Cardiac muscle cell (in vitro differentiated cells and primary cell): ENCODE measurements around the gene ARHGEF17. TPM values are rescaled to one million over a fixed set of nuclear protein-coding genes. Genes with fewer than 3 reads are reported as not detected.

ENCODE experiments used
- DNase-seq, 2 donors: peaks; one replicate each; pipeline versions ENCODE4 v3.0.0 to v3.0.0-alpha.2; 2010 to 2017; ENCODE audit warnings: low read depth in 1 of 2, low spot score in 1 of 2
- H3K27ac ChIP-seq: fragments of 200-600 bp; sonication (generic); 2 replicates; pipeline ENCODE4 v1.5.1; 2016
- H3K27me3 ChIP-seq: fragments of 200-600 bp; sonication (generic); 2 replicates; pipeline ENCODE4 v1.6.0; 2016; ENCODE audit warnings: control low read depth
- H3K36me3 ChIP-seq: fragments of 200-600 bp; sonication (generic); 2 replicates; pipeline ENCODE4 v1.5.1; 2016; ENCODE audit warnings: control low read depth
- H3K4me1 ChIP-seq: fragments of 200-600 bp; sonication (generic); 2 replicates; pipeline ENCODE4 v1.8.1; 2017; ENCODE audit warnings: low read depth, mild to moderate bottlenecking, mixed run types
- H3K4me3 ChIP-seq: fragments of 200-600 bp; sonication (generic); 2 replicates; pipeline ENCODE4 v1.5.1; 2016; ENCODE audit warnings: mild to moderate bottlenecking
- H3K9me3 ChIP-seq: fragments of 200-600 bp; sonication (generic); 2 replicates; pipeline ENCODE4 v1.5.1; 2017; ENCODE audit warnings: low read depth, mild to moderate bottlenecking, control low read depth
- CTCF ChIP-seq: IDR thresholded peaks from 2 replicates; pipeline ENCODE4 v1.5.1; 2012; ENCODE audit warnings: low read depth, mild to moderate bottlenecking, low read length
- polyA plus RNA-seq: library from polyadenylated mRNA; unstranded; fragments of >200 nt; fragmentation: Nextera tagmentation; extraction: Ambion mirVana; gene quantifications from 2 replicates; pipeline ENCODE4 v1.2.1, GENCODE V29; 2016
- total RNA-seq: library from RNA; depleted of rRNA; stranded (reverse); fragments of >200 nt; gene quantifications from 2 replicates; pipeline ENCODE4 v1.2.3, GENCODE V29; 2016

ARHGEF17 gene
- total and polyA plus RNA-seq, 2 experiments from 2014 or later = 26.5 to 60.3 TPM

- H3K4me1 ChIP-seq = peaks cover 7% of the 10 kb centered on the region
- H3K4me3 ChIP-seq = no peak overlapping the region
- H3K27me3 ChIP-seq = no peaks in the 10 kb centered on the region
- DNase-seq = no peak
- no peaks in the 10 kb centered on the region for H3K9me3 ChIP-seq
- no peak overlapping the region for H3K27ac ChIP-seq
- no peak for TF ChIP-seq CTCF
- no peaks in the 10 kb centered on the region for H3K36me3 ChIP-seq
Observed at GRCh38 chr11:73284106-73284505, 24.0 kb upstream of the ARHGEF17 start.

DNA sequence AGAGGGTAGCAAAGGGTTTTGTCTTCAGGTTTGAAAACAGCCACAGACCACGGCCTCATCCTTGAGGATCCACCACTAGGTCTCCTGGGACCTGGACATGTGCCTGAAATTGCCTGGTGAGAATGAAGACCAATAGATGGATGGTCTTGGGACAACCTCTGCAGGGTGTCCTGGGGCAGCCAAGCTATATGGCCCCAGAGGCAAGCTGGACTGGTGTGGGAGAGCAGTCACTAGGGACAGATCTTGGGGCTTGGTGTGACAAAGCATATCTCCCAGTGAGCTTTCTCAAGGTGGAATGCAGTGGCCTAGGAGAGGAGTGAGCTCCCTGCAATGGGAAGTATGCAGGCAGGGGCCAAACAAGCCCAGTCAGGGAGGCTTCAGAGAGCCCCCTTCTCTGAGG, 22.4 kb upstream of the ARHGEF17 start:
- no peak for TF ChIP-seq CTCF
- Histone ChIP-seq H3K36me3 (no peaks in the 10 kb centered on the region), H3K9me3 (no peaks in the 10 kb centered on the region), H3K27me3 (no peaks in the 10 kb centered on the region), H3K27ac (no peak overlapping the region), H3K4me1 (peaks cover 9% of the 10 kb centered on the region), H3K4me3 (no peak overlapping the region)
- no peak for DNase-seq

DNA sequence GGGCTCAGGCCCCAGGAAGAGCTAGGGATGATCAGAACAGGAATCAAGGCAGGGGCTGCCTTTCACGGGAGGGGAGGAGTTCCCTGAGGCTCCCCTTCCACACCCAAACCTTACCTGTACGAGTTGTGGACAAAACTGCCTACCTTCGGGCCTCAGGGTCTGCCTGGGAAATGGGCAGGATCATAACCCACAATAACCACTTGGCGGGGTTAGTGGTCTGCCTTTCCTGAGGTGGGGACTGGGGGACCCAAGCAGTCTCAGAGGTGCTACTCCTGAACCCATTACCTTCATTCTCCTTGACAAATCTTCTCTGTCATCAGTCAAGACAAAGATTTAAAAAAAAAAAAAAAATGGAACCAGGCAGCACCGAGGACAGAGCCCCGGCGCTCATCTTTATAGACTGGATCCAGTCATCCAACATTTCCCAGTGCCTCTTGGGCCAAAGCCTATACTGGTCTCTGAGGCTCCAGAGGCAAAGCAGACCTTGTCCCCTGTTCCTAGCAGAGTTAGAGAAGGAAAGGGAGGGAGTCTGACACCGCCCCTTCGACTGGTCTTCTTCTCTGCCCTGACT, 21.8 kb upstream of the ARHGEF17 start:
- Histone ChIP-seq H3K4me3 (no peak overlapping the region), H3K36me3 (no peaks in the 10 kb centered on the region), H3K4me1 (peaks cover 9% of the 10 kb centered on the region), H3K27me3 (no peaks in the 10 kb centered on the region), H3K27ac (no peak overlapping the region), H3K9me3 (no peaks in the 10 kb centered on the region)
- TF ChIP-seq CTCF = no peak
- no peak for DNase-seq

DNA sequence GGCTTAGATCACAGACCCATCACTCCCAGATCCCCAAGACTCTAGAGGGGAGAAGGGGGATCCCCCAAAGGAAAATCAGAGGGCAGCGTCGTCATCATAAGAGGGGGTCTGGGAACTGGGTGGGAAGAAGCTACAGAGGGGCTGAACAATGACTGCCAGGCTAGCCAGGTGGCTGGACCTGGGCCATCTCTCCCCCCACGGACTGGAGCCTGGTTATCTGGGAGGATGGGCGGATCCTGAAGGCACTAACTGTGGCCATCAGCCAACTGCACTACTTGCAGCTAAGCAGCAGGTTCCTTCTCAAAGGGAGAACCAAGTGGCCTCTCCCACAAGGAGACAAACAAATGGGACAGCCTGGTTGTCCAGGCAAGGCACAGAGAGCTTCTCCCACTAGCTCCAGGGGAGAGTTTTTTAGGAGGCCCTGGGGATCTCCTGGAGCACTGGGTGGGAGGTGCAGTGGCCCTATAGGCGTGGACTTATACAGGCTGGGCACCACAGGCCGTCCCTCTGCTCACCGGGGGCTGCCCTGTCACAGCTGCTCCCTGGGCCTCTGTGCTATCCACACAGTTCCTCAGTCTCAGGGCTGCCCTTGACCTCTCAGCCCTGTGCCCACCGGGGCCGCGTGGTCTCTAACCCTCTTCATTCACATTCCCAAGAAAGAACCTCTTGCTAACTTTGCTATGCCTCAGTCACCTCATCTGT, 20.5 kb upstream of the ARHGEF17 start:
- H3K4me1 ChIP-seq = peaks cover 9% of the 10 kb centered on the region
- H3K27me3 ChIP-seq = no peaks in the 10 kb centered on the region
- no peaks in the 10 kb centered on the region for H3K36me3 ChIP-seq
- H3K4me3 ChIP-seq = no peak overlapping the region
- DNase-seq = peak in 1 of 2 donors; percentile 23
- H3K9me3 ChIP-seq = no peaks in the 10 kb centered on the region
- H3K27ac ChIP-seq = no peak overlapping the region
- no peak for TF ChIP-seq CTCF

DNA sequence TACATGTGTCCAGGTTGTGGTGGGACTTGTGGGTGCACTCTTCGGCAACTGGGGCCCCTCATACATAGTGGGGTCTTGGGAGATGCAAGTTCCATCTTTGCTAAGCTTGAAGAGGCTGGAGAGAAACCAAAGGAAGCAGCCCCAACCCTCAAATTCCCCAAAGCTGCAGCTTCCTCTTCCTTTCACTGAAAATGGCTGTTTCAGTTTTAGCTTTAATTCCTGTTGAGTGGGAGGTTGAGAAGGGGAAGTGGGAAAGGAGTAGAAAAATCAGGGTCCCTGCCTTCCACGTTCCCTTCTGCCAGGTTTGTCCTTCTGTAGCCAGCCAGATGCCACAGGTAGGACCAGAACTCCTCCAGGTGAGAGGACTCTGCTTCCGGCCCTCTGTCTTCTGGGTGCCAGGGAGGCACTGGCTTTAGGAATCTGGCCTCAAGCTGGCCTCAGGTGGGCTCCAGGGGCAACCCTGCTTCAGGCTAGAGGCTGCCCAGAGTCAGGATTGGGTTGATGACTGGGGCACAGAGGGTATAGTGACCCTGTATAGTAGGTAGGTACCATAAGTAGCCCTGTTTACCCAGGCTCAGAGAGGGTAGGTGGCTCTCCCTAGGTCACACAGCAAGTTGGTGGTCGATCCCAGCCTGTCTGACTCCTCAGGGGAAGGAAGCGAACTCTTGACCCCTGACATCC, 19.7 kb upstream of the ARHGEF17 start:
- Histone ChIP-seq H3K9me3 (no peaks in the 10 kb centered on the region), H3K27me3 (no peaks in the 10 kb centered on the region), H3K4me1 (peaks cover 9% of the 10 kb centered on the region), H3K4me3 (no peak overlapping the region), H3K36me3 (no peaks in the 10 kb centered on the region), H3K27ac (no peak overlapping the region)
- TF ChIP-seq CTCF = no peak
- no peak for DNase-seq
